T-helper 22 cell (primary cell): ENCODE data around the gene LINGO4.
"Not testable (repeated sequence)": the region's sequence is repeated elsewhere in the genome, so short reads cannot be mapped to it uniquely, and the experiment has no call there.

Source experiments
- DNase-seq: peaks from one replicate; pipeline ENCODE4 v3.0.0-alpha.2; 2020; ENCODE audit warnings: low read depth

The LINGO4 gene

DNA sequence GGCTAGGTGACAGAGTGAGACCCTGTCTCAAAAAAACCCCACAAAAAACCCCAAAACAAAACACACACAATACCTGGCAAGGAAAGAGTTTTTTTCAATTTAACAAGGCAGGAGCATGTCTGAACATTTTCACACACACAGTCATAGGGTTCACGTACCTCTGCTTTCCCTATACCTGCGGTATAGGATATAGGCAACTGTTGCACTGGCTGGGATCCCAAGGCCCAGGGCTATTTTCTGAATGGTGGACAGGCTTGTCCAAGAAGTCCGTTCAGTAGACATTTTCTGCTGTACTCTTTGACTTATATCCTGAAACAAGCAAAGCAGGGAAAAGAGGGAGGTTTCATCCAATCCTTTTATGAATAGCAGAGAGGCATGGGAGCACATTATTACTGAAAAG is 22.5 kb downstream of the LINGO4 start:
- no peak for DNase-seq

DNA sequence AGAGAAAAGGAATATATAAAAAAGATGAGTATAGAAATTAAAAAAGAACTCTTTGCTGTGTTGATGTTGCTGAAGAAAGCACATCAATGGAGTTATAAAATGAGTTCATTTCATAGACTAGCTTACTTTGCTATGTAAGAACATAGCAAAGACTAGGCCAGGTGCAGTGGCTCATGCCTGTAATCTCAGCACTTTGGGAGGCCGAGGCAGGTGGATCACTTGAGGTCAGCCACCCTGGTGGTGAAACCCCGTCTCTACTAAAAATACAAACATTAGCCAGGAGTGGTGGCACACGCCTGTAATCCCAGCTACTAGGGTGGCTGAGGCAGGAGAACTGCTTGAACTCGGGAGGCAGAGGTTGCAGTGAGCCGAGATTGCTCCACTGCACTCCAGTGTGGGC is 23.2 kb downstream of the LINGO4 start:
- DNase-seq, result not testable (repeated sequence)

DNA sequence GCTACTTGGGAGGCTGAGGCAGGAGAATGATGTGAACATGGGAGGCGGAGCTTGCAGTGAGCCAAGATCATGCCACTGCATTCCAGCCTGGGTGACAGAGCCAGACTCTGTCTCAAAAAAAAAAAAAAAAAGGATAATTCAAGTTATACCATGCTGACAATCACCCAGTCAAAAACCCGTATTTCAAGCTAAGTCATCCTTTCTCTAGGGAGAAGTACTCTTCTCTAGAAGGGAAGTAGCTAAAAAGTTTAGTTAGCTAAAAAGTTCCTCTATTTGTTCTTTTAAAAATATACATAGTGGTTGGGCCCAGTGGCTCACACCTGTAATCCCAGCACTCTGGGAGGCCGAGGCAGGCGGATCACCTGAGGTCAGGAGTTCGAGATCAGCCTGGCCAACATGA is 24.5 kb downstream of the LINGO4 start:
- DNase-seq, result not testable (repeated sequence)

DNA sequence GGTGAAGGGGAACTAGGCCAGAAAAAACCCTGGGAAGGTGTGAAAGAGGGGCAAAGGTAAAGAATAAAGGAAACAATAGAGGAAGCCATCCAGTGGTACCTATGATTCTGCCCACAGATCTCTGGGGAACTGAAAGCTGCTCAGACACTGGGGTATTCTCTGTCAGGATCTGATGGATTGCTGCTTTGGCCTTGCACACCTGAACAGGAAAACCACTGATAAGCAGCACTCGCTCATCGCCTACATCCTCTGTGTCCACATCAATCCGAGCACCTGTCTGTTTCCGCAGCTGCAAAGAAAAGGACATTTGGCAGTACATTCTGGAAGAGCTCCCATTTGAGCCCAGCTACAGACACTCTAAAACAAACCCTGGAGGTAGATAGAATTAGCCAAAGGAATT is 25.4 kb downstream of the LINGO4 start:
- DNase-seq, result no peak

DNA sequence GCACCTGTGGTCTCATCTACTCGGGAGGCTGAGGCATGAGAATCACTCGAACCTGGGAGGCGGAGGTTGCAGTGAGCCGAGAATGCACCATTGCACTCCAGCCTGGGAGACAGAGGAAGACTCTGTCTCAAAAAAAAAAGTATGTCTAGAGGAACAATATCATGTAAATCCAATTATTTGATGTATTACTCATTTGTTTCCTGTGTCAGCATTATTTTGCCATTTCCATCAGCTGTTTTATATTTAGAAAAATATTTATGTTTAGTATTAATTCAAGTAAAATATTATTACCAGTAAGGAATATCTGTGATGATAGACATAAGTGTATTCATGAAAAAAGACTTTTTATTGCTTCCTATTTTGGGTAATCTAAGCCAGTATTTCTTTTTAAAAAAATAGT is 27.9 kb downstream of the LINGO4 start:
- DNase-seq, result no peak

DNA sequence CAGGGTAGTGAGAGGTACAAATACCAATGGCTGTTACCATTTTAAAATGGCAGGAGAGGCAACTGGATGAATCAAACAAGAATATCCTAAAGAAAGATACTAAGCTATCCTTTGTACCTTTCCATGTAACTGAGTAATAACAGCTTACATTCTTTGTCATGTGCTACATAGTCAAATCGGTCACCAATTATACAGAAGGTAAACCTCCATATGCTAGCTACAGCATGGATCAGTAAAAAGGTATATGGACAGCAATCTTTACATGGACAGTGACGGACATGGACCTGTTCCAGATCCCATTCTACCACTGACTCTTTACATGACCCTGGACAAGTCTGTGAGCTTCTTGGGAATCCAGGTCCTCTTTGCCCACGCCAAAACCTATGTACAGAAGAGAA is 28.6 kb downstream of the LINGO4 start:
- DNase-seq, result no peak

DNA sequence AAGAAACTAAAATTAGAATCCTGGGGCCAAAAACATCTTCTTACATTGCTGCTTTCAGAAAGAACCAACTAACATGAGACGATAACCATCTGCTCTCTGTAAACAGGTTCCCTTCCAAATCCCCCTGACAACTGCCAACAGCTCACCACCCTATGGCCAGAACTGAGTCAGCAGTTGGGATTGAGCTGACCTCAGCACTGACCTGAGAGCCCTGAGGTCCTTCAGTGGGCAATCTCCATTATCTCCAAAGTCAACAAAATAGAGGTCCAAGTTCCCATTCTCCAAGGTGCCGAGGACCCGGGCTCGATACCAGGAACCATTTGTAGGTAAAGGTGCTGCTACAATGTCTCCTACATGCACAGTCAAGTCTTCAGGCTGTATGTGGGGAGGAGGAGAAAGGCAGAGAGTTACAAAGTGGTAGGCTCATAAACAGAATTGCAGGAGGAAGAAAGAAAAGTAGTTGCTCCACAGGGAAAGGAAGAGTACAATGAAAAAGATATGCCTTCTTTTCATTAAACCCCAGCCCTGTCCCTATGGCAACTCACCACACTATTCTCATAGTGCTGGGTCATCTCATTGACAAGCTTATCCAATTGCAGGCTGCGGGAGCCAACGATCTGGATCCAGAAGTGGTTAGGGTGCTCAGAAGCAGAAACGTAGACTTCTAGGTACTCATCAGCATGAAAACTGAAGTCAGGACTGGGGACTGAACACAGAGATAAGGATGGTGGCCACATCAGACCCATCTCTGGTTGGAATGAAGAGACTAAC is 29.1 kb downstream of the LINGO4 start:
- no peak for DNase-seq

DNA sequence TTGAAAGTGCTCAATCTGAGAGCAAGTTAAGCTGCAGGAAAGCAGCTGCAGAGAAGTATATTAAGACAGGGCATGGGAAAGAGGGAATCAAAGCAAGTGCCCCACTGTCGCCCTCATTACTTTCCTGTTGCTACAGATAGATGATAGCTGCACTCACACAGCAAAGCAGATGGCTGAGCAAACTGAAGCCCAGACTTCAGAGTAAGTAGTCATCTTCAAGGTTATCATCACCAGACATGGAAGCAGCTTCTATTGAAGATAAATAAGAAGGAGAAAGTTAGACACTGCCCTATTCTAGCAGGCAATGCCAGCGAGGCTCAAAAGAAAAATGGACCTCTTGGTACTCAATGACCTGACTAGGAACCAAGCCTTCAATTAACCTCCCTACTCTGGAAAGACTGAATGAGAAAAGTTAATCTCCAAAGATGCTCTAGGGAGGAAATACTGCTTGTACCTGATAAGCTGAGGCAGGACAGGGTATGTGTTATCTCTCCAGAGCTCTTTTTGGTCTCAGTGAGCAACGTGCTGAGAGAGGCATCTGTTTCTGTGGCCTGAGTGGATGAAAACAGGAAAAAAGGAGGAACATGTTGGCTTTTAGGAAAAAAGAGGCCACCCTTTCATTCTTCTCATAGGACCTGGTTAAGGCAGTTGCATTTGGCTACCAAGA is 30.8 kb downstream of the LINGO4 start:
- no peak for DNase-seq

DNA sequence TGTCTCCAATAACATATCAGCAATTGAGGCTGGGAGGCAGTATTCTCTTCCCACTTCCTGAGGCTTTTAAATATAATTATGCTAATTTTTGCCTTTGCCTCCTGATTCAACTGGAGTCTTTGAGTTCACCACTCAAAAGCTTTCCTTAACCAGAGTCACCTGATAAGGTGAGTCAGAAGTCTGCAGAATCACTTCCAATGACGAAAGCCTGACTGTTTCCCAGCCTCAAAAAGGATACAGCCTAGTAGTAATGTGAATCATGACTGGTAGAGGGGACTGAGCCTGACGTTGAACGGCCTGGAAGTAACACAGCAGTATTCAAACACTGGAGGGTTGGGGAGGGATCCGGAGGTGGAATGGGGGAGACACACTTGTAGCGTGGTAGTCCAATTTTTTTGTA is 31.5 kb downstream of the LINGO4 start:
- no peak for DNase-seq

DNA sequence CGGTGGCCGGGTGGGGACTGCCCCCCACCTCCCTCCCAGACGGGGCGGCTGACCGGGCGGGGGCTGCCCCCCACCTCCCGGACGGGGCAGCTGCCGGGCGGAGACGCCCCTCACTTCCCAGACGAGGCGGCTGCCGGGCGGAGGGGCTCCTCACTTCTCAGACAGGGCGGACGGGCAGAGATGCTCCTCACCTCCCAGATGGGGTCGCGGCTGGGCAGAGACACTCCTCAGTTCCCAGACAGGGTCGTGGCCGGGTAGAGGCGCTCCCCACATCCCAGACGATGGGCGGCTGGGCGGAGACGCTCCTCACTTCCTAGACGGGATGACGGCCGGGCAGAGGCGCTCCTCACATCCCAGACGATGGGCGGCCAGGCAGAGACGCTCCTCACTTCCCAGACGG is 35.9 kb downstream of the LINGO4 start:
- not testable (repeated sequence) for DNase-seq

DNA sequence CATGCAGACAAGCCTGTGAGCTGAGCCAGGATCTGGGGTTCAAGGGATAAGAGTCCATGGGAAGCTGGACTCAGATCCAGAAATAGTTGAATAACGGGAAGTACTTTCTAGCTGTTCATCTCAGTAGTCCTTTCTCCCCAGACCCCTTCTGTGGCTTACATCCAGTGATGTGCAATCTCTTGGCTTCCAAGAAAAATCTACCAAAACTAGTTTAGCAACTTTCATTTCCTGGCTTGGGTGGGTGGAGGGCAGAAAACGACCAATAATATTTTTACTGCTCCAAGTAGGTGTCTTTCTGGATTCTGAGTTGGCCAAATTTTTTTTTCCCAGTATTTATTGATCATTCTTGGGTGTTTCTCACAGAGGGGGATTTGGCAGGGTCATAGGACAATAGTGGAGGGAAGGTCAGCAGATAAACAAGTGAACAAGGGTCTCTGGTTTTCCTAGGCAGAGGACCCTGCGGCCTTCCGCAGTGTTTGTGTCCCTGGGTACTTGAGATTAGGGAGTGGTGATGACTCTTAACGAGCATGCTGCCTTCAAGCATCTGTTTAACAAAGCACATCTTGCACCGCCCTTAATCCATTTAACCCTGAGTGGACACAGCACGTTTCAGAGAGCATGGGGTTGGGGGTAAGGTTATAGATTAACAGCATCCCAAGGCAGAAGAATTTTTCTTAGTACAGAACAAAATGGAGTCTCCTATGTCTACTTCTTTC is 36.7 kb downstream of the LINGO4 start:
- not testable (repeated sequence) for DNase-seq

DNA sequence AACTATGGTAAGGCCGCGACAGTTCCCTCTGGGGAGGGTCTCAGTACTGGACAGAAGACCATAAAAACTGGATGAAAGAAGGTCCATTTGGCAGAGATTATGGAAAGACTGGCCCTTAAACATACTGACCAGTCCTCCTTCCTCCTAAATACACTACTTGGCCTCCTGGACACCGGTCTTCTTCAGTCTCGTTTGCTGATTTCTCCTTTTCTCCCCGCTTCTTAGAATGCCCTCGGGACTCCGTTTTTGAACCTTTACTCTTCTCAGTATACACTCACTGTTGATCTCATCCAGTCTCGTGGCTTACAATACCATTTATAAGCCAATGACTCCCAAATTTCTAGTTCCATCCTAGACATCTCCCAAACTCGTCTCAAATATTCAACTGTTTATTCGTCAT is 41.2 kb downstream of the LINGO4 start:
- no peak for DNase-seq

DNA sequence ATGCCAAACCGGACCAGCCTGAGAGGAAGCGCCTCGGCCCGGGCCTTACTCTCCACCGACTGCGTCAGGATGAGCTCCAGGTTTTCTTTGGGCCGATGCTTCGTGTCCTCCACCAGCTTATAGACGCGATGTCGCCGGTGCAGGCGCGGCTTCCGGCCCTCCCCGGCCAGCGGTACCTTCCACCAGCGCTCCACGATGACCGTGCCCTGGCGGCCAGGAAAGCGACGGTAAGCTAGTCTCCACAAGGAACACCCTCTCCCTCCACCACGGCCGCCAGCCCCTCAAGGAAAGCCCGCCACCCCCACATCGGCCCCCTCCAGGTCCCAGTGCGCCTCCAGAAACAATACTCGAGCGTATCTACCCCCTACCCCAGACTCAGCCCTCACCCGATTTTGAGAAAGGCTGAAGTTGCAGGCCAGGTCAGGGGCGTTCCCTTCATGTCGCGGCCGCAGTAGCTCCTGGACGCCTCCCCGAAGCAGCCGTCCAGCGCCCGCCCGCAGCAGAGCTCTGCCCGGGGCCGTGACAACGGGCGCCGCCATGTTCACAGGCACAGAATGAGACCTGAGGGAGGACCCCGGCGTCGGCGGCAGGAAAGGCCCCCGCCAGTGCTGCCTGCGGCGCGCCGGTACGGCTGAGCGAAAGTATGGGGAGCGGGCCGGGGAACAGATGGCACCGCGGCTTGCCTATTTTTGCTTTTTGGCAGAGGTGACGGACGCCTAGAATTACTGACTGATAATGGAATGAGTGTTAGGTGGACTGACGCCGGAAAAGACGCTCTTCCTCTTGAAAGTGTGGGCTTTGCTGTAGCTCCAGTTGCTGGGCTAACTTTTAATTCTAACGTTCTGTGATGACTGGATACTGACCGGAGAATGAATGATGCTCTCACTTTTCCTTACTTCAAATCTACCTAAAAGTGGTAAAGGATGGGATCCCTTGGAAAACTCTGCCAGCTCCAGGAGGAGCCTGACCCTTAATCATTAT is 42.0 kb downstream of the LINGO4 start, which contains the start of gene MRPL9:
Gene MRPL9 (minus strand): TSS at position 556 of the 981 bp plus-strand sequence. CDS start 17 bp downstream, at position 539.
- peak; percentile 67 for DNase-seq

DNA sequence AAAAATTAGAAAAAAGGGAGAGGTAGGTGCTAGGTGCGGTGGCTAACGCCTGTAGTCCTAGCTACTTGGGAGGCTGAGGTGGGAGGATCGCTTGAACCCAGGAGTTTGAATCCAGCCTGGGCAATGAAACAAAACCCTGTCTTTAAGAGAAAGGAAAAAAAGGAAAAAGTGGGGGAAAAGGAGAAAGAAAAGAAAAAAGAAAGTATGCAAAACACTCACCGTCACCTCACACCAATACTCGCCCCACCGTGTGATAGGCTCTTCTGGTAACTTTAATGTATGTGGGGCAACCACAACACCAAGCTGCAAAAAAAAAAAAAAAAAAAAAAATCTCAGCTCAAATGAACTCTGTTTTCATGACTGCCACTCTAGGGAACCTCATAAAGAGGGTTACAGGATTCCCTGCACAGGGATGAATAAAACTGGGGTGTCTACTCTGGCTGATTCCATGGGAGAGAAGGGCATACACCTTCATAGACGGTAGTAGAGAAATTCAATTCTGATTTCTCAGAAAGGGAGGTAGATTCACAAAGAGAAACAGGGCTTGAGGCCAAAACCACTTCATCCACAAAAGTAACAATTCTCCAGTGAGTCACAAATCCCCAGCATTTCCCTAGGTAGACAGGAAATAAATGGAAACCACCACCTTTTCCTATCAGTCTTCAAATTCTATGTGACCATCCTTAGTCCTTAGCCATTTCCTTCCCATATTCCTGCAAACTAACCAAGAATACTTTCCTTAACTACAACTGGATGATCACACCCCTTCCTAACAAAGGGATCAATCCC is 44.4 kb downstream of the LINGO4 start:
- no peak for DNase-seq

DNA sequence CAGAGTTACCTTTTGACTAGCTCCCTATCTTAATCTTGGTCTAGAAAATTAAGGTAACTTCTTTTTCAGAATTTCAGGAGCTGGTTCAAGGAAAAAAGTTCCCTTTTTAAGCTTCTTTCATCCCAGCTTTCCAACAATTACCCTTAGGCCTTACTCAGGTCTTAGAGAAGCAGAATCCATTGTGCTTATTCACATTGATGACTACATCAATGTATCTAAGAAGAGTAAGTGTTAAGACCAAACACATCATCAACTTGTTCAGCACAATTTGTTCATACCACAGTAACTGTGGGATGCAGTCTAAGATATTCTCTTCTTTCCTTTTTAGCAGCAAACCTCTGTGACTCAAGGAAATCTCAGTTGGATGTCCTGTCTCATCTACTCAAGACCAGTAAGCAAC is 46.0 kb downstream of the LINGO4 start:
- no peak for DNase-seq

DNA sequence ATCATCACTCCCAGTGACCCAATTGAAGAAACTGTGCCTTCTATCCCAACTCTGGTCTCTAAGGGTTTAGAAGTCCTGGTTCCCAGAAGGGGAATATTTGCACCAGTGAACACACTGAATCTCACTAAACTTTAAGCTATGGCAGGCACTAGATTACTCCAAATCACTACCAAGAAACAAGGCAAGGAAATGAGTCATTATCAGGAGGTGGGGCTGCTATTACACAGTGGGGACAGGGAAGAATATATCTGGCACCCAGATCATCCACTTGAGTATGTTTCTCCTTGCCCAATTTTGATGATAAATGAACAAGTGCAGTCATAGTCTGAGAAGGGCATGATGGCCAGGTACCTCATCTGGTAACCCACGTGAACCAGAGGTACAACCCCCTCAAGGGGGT is 48.9 kb downstream of the LINGO4 start:
- no peak for DNase-seq
